HG02840 (cell line): ENCODE results near the gene TBL1X.
A peak's percentile ranks its signal among the peaks of the same experiment; 100 is the strongest.

Source experiments
- ATAC-seq: cut with Tn5 transposase; IDR thresholded peaks from one replicate; pipeline ENCODE4 v1.9.1; 2021; ENCODE audit warnings: mild to moderate bottlenecking, moderate library complexity, moderate number of reproducible peaks; ENCODE audit not compliant: unreplicated experiment, low FRiP score

The TBL1X gene

DNA sequence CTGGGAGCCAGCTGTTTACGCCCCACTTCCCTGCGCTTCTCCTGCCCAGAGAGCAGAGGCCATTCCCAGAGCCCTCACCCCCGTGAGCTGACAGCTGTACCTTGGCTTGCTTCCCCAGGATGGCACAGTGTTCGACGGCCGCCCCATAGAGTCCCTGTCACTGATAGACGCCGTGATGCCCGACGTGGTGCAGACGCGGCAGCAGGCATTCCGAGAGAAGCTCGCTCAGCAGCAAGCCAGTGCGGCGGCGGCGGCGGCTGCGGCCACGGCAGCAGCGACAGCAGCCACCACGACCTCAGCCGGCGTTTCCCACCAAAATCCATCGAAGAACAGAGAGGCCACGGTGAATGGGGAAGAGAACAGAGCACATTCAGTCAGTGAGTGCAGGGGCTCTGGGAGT lies 223.0 kb downstream of the TBL1X start:
- no peak for ATAC-seq

DNA sequence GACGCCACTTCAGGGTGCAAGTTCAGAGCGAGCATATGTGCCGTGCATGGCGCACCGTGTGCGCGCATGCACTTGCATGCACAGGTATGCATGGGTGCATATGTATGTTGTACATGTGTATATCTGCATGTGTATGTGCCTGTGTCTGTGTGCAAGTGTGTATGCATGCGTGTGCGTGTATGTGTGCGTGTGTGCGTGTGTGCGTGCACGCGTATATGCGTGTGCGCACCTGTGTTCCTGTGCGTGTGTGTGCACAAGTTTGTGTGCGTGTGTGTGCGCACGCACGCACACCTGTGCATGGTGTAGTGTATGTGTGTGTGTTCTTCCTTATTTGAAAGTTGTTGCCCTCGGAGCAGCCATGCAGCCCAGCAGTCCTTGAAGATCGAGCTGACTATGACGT lies 224.0 kb downstream of the TBL1X start:
- ATAC-seq, result no peak

DNA sequence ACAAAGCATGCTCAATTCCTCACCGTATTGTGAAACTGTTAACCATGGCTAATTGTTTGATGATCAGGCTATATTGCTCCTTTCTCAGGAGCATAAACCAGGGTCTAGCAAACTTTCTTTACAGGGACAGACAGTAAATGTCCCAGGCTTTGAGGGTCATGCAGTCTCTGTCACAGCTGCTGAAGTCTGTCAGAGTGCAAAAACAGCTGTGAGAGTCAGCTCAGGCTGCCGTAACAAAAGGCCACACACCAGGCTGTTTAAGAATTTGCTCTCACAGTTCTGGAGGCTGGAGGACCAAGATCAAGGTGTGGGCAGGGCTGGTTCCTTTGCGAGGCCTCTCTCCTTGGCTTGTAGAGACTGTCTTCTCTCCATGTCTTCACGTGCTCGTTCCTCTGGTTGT lies 225.2 kb downstream of the TBL1X start:
- ATAC-seq, result no peak

DNA sequence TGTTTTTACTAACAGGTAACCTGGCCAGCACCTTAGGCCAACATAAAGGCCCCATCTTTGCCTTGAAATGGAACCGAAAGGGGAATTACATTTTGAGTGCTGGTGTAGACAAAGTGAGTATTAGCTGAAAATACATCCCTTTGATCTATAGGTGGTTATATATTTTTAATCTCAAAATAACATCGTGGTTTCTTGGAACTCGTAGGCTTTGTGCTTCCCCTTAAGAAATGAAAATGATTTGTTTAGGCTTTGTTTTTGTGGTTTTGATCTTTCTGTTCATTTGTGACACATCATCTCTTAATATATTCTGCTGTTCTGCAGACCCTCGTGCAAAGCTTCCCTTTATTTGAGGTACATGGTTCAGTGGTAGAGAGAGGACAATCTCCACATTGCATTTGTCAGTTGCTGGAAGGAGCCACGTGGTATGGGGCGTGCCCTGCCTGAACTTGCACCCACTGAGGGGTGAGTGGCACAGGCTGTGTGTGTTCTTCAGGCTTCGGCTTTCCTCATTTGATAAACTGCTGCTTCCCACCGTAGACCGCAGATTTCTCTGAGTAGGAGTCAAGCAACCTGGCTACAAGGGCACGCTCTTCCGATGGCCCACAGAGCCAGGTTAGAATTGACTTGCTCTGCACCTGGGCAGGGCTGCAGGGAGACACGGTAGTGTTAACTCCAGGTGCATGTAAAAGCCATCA lies 228.6 kb downstream of the TBL1X start:
- no peak for ATAC-seq

DNA sequence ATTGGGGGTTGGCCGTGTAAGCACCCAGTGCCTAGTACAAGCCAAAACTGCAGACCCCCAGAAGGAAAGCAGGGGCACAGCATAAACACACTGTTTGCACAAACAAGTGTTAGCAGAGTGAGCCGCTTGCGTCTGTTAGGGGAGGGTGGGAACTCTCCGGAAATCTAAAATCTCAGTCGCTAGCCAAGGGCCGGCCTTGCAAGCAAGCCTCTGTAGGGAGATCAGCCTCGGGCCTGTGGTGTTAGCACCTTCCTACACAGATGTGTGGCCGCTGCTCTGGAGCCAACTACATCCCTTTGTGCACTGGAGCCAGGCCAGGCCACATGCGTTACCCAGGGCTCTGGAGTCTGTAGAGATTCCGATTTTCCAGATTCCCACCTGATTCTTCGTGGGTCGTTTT lies 233.7 kb downstream of the TBL1X start:
- ATAC-seq, result no peak

DNA sequence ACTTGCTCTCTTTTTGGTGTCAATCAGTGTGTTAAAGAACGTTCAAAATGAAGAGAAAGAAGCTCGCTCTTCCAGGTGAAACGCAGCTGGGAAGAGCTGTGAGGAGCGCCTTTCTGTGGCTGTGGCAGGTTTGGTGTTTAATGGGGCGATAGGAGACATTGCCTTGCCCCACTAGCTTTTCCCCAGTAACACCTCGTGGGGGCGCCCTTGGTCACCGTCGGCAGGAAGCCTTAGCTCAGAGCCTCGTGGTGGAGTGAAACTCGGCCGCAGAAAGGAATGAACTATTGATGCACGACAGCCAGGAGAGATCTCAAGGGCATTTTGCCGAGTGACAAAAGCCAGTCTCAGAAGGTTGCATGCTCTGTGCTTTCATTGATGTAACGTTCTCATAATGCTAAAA lies 235.7 kb downstream of the TBL1X start:
- ATAC-seq, result no peak

DNA sequence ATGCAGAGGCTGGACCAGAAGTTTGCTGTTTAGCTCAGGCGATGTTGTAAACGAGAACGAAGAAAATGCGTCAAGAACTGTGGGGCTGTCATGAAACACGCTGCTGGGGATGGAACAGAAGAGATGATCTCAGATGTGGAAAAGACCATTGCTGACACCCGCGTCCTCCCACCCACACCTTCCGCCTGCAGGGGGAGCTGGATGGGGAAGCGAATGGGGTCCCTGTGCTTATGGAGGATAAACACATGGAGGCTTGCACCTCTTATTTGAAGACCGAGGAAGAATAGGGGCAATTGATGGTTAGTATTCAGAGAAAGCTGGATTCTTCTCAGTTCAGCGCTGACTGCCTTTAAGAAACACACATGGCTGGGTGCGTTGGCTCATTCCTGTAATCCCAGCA lies 236.9 kb downstream of the TBL1X start:
- no peak for ATAC-seq

DNA sequence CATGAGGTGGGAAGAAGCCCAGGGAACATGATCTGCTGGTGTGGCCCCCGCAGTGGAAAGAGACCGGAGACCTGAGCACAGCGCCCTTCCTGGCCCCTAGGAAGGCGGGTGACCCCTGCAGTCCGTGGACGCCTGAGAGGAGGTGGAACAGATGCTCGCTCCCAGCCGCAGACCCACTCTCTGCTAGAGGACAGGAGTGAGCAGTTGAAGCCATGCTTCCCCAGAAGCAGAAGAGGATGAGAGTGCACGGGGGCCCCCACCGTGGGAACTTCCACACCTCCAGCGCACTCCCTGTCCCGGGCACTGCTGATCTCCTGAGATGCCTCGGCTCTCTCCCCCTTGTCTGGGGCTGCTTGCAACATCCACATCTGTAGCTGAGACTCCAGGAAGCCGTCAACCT lies 238.5 kb downstream of the TBL1X start:
- no peak for ATAC-seq

DNA sequence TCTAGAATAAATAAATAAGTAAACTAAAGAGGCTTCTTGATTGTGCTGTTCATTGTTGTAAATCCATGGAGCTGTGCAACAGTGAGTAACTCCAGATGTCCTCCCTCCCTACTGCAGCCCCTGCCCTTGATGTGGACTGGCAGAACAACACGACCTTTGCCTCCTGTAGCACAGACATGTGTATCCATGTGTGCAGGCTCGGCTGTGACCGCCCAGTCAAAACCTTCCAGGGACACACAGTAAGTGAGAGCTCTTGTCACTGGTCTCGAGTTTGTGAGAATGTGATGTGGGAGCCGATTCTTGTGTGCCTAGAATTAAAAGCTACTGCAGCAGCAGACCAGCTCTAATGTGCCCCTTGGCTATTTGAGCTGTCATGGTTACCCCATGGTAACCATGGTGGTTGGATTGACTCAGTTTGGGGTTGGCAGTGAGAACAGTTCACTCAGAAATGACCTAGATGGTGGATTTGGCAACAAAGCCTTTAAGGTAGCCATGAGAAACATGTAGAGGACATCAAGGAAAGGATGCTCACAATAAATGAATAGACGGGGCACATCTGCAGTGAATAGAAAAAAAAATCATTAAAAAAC lies 240.1 kb downstream of the TBL1X start:
- no peak for ATAC-seq

DNA sequence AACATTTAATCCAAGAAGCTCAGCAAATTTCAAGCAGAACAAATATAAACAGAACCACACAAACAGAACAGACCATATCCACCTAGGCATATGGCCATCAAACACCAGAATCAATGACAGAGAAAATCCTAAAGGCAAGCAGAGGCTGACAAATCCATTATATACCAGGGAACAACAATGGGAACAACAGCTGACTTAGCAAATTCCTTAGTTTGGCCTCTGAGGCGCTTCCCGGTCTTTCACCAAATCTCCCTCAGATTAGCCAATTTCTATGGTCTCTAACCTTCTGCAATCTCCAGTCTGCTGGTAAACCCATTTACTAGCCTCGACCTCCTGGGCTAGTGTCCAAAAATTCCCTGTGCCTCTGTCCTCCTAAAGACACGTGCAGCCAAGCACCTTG lies 241.6 kb downstream of the TBL1X start:
- no peak for ATAC-seq

DNA sequence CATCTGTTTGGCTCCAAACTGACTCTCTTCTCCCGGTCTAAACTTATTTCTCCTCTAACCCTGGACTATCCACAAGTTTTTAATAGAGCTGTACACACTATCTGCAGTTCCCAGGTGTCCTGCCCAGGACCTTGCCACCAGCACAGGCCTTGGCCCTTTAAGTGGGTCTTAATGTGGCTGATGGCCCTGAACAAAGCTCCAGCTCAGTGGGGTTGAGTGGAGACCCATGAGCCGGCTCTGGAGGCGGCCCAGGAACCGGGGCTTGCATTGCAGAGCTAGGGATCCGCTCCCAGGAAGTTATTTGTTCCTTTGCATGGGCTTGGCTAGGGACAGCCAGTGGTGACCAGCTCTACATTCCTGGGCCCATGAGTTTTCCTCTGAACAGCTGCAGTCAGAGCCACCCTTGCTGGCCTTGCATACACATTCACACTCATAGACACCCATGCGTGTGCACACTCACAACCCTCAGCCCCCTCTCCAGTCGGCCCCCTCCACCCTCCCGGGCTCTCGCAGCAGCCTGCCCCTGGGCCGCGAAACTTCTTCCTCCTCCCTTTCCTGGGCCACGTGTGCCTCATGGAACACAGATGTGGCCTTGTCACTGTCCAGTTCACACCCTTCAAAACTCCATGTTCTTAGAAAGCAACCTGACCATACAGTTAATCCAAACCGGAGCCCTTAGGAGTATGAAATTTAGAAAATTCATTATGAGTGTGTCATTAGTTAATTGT lies 242.6 kb downstream of the TBL1X start:
- no peak for ATAC-seq

DNA sequence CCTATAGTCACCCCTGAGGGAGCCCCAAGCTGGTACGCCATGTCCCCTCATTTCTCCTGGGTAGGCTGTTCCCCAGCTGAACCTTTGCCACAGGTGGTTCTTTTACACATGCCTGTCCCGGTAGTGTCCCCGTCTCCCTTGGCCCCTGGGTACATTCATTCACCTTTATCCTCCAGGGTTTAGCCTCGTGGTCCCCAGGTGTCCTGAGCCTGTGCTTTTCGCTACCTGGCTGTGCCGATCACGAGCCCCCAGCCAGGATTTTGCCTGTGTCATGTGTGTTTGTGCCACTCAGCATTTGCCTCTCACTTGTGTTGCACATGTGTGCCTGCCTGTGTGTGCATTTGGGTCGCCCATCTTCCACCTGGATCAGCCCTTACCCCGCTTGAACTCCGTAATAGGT lies 243.2 kb downstream of the TBL1X start:
- ATAC-seq, result no peak

DNA sequence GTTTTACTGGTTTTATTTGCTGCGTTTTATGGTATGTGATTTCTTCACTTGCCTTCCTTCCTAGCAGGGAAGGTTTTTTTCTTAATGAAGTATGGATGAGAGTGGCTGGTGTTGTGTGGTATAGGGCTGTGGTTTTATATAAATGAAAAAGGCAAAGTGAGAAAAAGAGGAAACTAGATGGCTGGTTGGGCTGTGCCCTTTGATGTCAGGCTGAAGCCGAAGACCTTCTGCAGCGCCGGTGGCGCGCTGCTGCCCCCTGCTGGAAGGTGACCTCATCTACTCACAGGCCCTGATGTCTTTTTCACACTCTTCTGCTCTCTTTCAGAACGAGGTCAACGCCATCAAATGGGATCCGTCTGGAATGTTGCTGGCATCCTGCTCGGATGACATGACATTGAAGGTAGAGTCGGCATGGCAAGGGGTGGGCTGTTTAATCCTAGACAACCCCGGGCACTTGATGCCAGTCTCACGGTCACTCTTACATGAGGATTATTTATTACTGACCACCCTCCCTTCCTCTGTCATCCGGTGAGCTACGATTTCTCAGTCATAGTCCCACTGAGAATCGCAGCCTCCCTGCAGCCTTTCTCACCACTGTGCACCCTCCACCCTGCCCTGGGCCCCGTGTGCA lies 244.2 kb downstream of the TBL1X start:
- peak; percentile 67 for ATAC-seq

DNA sequence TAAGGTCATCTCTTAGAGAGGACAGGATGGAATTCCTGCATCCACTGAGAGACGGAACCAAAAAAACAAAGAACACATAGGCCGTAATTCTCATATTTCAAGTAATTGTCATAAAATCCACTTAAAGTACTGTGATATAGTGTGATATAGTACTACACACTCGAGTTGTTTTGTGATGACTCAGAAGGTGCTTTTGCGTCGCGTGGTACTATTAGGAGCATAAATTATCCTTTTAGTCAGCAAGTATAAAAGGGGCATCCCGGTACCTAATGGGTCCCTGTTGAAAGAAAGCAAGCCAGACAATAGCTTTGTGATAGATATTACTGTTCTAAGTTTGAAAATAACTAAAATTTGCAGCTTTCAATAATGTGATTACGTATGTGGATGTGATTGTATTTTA lies 245.5 kb downstream of the TBL1X start:
- no peak for ATAC-seq

DNA sequence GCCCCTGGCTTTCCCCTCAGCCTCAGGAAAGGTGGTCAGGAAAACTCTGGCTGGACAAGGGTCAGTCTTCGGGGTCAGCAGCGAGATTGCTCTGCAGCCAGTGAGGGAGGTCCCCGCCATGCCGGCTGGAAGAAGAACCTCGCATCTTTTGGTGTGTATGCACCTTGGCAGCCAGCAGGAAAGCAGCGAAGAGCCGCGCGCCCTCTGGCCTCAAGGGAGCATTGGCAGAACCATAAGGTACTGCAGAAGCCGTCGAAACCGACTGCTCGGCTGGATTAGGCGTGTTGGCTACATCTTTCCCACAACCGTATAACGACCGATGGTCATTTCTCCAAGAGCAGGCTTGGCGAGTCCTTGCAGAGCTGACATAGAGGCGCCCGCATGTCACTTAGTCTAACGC lies 252.5 kb downstream of the TBL1X start:
- ATAC-seq, result no peak

DNA sequence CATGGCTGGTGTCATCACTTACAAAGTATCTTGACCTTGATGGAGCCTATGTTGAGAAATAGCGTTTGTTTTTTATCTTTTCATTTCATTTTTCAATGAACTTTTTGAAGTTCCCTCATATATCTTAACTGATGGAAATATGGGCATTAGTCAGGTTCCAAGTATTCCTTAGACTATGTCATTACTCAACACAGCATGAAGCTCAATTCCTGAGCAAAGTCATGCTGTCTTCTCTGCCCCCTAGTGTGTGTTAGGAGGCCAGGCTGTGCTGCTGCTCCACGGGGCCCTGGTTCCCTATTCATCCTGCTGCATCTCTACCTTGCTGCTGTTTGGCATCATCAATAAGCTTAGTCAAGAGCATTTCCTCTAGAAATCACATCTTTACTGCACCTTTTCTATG lies 259.9 kb downstream of the TBL1X start:
- ATAC-seq, result no peak

DNA sequence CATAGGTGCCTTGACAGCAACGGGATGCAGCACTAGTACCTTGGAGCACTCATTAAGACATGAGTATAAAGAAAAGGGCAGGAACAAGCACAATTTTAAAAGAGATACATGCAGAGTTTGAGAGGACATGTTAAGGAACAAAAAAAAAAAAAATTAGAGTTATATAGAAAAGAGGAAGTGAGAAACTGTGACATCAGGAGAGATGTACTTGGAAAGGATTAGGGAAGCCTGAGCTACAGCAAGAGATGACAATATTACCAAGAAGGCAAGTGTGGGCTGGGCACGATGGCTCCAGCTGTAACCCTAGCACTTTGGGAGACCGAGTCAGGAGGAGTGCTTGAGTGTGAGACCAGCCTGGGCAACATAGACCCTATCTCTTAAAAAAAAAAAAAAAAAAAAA lies 263.4 kb downstream of the TBL1X start:
- ATAC-seq, result no peak

DNA sequence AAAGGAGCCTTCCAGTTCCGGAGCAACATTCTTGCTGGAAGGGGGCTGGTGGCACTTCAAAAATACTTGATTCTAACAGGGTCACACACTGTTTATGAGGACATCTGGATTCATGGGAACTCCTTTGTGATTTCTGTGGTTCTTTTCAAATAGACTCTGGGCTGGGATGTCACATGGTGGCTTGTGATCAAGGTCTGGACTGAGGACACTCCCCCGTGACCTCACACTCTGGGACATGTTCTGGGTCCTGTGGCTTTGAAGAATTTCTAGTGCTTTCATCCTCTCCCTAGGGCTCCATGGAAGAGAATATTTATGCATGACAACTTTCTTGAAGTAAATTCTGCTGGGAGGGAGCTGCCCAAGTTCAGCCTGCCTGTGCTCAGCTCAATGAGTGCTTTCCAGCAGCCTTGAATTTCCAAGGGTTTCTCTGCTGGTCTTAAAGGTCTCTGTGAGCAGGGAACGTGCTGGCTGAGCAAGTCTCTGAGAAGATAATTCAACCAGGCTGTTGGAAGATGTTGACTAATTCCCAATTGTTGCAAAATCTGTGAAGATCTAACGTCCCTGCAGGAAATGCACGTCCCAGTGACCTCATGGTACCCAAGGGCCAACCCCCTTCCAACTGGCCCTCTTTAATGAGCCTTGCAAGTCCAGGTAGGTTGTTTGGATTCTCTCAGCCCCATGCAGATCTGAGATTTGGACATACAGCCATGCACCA lies 264.5 kb downstream of the TBL1X start:
- no peak for ATAC-seq

DNA sequence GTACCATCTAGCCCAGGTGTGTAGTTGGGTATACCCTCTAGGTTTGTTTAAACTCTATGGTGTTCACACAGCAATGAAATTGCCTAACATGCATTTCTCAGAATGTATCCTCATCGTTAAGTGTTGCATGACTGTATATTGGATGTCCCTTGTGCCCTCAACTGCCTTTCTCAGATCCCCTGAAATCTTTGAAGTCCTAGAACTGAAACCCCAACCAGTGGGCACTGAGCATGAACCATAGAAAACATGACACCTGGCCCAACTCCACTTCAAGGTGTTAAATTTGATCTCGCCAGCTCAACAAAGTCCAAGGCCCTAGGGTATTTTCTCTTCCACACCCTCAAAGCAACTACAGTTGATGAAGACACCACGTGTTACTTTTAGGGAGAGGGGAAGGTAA lies 265.2 kb downstream of the TBL1X start:
- ATAC-seq, result no peak

DNA sequence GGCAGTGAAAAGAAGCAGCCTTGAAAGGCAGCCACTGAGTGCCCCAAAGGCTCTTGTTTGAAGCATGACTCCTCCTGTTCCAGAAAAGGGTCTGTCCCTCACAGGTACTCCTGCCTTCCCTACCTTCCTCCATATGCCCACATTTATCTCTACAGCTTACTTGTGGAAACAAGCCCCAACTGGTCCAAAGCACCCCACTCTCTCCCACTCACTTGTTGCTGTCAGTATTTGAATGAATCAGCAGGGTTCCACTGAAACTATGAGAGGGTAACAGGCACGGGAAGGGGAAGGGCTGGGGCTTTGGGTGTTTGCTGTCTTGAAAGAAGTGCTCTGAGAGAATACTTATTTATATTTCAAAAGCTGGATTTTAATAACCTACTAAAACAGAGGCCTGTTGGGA lies 265.9 kb downstream of the TBL1X start:
- no peak for ATAC-seq

DNA sequence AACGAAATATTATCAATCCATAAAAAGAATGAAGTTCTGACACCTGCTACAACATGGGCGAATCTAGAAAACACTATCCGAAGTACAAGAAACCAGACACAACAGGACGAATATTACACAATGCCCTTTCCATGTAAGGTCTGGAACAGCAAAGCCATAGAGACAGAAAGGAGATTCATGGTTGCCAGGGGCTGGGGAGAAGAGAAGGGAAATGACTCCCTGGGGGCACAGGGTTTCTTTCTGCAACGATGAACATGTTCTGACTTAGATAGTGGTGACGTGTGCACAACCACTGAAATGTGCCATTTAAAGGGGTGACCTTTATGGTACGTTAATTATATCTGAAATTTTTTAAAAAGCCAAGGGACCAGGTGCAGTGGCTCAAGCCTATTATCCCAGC lies 272.5 kb downstream of the TBL1X start:
- ATAC-seq, result no peak
